NCI-H1694 treated with DMSO at 0.1 percent for 48 hours (cell line): ENCODE results near the gene NAV3.

ENCODE experiments used
- DNase-seq: peaks from one replicate; lab custom pipeline; 2025; lab: John Stamatoyannopoulos, UW

NAV3 gene

DNA sequence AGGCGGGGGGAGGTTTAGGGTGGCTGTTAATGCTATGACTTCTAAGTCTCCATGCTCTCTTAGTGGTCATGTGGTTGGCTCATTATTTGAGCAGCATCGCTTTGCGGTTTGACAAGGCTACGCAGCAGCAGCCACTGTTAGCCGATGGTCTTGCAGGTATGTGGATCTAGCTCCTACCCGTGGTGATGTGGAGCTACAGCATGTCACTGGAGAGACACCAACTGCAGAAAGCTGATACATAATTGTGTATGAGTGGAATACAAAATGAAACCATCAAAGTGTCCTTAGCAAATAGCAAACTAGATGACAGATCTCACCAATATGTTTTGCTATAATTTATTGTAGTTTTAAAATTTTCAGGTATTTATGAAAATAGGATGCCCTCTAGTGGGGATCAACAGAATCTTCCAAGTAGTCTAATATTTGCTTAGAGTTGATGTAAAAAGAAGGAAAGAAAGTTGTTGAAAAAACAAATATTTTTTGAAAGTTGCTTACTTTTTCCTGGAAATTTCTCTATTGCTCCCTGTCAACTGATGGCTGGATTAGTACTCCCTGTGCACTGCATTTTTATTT, 94.9 kb downstream of the NAV3 start:
- DNase-seq = peak; percentile 76

DNA sequence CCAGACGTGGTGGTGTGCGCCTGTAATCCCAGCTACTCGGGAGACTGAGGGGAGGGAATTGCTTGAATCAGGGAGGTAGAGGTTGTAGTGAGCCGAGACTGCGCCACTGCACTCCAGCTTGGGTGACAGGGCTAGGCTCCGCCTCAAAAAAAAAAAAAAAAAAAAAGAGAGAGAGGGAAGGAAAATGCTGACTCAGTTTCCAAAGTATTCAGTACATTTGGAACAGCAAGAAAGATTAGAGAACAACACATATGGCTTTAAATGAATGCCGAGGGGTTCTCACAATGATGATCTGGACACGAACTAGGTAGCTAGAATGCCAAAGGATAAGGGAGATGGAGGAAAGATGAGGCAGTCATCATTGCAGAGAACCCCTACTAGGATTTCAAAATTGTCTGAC, 97.4 kb downstream of the NAV3 start:
- DNase-seq = no peak

DNA sequence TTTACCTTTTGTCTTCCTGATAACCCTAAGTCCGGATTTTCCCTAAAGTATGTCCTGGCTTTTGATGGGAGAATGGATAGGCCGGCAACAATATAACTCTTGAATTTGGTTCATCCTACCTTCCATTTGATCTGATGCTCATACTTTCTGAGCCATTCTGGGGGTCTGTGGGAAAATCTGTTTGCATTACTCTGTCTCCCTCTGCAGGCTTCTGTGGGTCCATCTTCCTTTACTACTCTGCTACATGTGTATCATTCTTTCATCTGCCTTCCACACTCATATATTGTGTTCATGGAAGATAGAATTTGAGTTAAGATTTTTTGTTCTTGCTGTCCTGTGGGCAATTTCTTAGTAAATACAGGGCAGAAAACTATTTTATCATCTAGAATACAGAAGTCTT, 101.5 kb downstream of the NAV3 start:
- no peak for DNase-seq

DNA sequence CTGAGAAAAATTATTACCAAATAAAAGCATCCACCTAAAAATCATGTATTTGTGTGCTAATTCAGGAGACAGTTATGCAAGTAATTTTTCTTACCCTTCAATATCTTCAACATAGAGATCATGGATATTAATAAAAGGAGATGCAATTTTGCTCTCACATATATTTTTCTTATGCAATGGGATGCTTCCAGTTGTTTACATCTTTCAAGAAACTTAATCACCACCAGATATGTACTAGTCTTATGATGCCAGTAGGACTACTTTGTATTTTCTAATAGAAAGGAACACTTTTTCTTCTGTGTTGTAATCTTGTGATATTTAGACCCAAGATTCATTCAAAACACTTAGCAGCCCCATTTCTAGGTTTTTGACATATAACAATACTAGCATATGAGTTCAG, 107.6 kb downstream of the NAV3 start:
- no peak for DNase-seq

DNA sequence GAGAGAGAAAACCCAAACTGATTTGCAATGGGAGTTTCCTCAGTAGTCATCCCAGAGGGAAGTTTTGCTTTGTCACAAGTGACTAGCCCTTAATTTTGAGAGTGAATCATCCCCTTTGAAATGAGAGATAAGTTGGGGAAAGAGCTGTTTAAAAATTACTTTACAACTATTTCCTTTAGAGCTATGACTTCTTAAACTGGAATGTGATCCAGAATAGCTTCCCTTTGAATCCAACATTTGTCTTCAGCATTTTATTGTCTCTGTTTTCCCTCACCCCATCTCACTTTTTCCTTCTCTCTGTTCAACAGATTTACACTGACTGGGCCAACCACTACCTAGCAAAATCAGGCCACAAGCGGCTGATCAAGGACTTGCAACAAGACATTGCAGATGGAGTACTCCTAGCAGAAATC, 109.3 kb downstream of the NAV3 start:
- no peak for DNase-seq

DNA sequence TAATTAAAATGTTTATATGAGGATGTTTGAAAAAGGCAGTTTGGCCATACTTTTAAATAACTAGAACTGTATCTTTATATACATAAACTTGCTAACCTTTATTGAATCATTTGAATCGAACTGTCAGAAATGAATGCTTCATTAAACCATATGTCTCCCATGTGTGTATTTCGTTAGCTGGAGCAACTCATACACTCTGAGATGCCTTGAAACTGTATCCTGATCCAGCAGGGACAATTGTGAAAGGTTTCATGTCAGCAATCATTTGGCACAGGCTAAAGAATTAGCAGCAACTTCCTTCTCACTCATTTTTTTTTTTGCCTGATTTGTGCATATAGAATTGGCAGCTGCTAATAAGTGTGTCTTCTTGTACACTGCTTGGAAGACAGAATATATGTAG, 109.9 kb downstream of the NAV3 start:
- no peak for DNase-seq

DNA sequence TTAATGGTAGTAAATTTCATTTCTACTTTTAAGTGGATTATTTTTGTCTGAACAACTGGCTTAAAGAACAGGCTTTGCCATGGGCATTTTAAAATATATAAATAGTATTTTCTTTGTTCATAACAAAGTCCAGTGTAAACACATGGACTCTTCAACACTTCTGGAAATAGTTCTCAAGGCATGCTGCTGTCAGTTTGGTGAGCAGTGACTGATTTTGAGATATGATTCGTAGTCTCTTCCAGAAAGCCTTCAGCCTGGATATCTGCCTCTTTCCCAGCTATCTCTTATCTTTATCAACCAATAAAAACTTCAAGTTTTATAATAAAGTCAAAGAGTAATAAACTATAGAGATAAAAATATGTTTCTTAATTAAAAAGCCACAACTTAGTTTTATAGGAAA, 110.7 kb downstream of the NAV3 start:
- DNase-seq = no peak

DNA sequence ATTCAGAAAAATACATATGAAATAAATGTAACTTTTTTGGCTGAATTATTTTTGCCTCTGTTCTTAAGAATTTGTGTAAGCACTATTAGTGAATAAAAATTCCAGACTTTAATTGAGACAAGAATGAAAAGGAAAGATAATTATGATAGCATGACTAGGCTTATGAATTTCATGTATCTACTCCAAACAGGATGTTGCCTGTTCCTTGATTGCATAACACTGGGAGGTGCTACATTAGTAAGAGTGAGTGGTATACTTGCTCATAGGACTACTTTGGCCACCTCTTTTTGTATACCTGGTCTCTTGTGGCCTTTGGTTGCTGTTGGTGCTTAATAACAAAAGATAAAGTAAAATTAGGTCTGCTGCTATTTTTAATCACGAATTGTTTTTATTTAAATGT, 112.8 kb downstream of the NAV3 start:
- DNase-seq = no peak

DNA sequence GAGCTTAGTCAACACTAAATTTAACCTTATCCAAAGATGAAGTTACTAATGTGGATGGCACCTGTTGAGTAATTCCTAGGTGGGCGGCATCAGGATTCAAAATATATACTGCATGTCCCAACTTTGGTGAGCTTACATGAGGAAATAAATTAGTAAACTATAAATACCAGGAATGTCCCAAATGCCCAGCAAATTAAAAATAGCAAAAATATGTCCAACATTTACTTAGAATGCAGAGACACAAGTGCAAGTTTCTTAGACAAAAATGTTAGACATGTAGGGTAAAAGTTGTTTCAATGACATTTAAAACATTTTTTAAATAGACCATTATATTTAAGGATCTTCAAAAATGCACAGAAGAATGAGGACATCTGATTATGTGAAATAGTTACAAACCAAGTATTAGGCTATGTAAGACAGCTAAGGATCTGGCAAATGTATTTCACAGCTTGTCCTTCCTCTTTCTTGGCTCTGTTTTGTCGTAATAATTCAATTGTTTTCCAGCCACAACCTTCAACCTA, 115.9 kb downstream of the NAV3 start:
- DNase-seq = no peak

DNA sequence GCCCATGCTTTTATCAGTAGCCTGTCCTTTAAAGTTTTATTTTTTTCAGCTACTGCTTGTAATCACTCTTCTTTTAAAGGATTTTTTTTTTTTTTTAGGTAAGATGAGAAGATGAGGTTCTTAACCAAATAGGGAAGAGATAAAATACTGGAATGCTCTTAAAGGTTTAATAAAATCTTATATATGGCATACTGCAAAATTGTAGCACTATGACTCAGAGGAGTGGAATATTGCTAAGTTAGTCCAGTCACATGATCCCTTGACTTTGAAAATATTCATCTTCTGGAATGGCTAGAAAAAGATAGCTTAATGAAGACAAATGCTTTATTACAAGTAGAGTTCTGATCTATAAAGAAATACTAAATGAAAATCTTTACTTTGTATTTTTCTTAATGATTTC, 116.6 kb downstream of the NAV3 start:
- no peak for DNase-seq

DNA sequence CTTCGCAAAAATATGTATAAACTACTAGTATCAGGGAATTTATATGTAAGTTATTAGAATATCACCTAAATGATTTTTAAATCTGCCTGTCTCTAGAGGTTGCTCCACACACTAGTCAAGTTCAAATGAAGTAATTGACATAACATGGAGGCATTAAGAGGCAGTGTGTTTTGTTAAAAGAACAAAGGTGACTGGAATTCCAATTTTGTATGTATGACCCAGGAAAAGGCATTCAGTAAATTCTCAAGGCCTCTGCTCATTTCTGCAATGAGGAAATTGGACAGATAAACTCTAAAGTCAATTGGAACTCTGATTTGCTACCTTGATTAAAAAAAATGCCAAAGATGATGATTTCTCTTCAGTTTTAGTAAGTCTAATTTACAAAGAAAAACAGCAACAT, 117.1 kb downstream of the NAV3 start:
- DNase-seq = no peak

DNA sequence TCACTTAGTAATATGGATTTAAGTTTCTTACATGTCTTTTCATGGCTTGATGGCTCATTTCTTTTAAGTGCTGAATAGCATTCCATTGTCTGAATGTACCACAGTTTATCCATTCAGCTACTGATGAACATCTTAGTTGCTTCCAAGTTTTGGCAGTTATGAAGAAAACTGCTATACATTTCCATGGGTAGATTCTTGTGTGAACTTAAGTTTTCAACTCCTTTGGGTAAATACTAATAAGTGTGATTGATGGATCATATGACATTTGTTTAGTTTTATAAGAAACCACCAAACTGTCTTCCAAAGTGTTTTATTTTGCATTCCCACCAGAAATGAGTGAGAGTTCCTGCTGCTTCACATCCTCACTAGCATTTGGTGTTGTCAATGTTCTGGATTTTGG, 119.2 kb downstream of the NAV3 start:
- no peak for DNase-seq

DNA sequence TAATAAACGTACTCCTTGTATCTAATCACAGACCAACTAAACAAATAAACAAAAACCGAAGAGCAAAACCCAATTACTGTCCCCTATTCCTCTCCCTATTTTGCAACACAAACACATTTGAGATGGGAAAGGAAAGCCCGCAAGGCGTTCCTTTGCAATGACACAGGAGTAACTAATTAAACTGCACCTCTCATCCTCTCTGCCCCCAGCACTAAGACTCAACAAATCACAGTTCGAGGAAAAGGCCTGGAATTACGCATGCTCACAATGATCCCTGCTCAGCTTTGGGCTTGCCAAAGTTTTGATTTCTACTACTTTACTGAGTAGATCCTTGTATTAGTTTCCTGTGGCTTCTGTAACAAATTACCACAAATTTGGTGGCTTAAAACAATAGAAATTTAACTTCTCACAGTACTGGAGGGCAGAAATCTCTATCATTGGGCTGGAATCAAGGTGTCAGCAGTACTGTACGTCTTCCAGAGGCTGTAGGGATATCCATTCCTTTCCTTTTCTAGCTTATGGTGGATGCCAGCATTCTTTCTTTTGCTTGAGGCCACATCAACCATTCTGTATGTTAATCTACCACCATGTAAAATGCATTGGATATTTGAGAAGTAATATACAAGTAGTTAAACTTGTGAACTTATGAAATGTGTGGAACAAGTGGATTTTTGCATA, 123.0 kb downstream of the NAV3 start:
- DNase-seq = no peak

DNA sequence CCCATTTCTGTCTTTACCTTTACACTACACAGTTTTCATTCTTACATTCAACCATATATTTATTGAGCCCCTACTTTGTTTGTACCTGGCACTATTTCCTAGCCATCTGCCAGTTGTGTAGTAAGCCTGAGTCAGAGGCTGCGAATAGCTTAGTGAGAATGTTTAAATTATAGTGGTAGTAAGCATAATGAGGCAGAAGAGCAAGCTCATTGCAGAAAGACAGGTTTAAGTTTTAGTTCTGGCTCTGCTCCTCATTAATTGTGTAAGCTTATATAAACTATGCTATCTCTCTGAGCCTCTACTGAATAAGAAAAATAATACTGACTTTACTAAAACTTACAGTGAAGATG, 123.5 kb downstream of the NAV3 start:
- peak; percentile 13 for DNase-seq

DNA sequence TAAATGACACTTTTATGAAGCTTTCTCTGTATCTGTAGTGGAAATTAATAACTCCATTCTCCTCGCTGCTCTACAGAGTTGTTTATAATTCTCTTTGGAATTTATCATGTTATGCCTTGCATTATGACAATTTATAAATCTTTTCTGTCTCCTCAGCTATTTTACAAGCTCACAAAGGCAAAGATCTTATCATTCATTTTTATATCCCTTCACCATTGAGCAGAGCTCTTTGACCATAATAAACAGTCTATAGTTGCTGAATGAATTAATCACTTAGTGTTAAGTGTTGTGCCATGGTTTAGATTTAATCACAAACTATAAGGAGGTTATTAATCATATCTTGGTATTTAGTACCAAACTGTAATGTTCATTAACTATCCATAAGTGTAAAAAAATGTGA, 126.4 kb downstream of the NAV3 start:
- no peak for DNase-seq

DNA sequence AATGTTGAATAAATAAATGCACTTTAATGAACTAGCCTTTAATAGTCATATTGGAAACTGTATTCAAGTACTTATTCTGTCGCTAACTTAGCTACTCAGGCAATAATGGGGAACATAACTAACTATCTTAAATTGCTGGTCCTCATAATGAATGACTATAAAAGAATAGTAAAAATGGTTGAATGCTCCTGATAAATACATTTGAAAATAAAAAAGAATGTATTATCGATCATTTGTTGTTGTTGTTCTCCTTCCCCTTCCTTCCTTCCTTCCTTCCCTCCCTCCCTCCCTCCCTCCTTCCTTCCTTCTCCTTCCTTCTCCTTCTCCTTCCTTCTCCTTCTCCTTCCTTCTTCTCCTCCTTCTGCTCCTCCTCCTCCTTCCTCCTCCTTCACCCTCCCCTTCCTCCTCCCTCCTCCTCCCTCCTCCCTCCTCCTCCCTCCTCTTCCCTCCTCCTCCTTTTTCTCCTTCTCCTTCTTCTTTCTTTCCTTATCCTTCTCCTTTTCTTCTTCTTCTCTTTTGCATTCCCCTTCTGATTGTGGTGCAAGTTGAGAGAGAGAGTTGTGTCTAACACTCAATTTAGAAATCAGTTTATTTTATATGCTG, 133.0 kb downstream of the NAV3 start:
- DNase-seq = no peak

DNA sequence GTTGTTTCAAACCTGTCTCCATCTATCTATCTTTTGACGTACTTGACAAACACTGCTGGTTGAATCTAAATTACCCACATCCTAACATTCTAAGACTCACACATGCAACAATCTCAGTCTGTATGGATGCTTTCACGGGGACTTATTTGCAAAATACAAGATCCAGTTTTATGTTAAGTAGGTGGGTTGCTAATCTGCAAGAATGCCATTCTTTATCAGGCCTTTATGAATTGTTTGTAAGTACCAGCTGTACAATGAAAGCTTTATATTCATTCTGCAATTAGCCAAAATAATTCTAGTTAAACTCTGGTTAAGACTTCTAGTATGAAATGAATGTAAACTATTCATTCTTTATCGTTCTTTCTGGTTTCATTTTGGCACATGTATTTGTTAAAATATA, 135.1 kb downstream of the NAV3 start:
- DNase-seq = no peak

DNA sequence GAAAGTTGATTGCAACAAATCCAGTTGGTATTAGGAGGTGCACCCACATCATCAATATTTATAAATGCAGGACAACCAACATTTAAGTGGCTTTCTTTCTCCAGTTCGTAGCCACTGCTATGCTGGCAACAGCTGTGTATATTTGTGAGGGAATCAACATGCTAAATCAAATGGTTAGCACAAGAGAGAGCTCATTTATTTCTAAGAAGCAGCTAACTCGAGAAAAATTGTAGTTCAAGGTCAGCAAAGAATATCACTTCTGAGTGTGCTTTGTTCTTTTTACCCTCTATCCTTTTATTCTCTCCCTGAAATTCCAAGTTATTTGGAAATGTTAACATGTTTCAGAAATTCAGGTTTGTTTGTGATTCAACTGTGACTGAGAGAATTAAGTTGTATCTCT, 137.3 kb downstream of the NAV3 start:
- no peak for DNase-seq

DNA sequence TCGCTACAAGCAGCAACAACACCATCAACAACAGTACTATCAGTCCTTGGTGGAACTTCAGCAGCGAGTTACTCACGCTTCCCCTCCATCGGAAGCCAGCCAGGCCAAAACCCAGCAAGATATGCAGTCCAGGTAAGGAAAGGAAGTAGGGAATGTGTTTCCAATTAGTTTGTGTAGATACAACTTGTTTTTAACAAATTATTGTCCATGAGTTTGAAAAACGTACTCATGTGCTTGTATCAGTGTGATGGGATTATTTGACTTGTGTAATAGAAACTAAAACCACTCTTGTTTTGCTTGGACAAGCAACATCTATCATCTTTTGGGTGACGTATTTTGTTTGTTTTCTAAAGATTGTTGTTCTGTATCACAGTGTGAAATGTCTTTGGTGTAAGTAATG, 137.9 kb downstream of the NAV3 start:
- no peak for DNase-seq

DNA sequence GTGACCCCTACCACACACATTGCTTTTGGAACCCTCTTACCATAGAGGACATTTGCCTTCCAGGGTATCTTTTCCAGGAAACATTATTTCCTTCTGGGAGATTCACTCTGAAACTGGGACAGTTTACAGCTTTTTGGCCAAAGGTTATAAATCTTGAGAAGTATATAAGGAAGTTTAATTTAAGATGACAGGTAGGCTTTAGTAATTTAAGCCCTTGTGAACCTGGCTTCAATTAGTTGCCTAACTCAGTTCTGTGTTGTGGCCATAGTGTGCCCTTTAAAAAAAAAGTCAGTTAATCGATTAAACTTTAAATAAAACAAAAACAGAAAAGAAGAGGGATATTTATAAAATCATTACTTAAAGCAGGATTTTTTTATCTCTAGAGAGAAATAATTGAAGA, 142.9 kb downstream of the NAV3 start:
- DNase-seq = no peak

DNA sequence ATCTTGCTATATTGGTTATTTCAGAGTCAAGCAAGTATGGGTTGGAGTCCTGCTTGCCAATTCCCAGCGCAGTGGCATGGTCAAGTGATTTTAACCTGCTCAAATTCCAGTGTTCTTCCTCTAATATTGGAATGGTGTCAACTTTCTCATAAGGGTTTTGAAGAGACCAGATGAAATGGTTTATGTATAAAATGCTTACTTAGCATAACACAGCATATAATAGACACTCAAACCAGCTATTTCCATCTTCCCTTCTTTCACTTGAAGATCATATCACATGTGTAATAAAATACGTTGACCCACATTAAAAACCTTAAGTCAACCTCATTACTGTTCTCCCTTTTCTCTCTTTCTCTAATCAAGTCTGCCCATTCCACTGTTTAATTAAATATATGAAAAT, 144.0 kb downstream of the NAV3 start:
- no peak for DNase-seq

DNA sequence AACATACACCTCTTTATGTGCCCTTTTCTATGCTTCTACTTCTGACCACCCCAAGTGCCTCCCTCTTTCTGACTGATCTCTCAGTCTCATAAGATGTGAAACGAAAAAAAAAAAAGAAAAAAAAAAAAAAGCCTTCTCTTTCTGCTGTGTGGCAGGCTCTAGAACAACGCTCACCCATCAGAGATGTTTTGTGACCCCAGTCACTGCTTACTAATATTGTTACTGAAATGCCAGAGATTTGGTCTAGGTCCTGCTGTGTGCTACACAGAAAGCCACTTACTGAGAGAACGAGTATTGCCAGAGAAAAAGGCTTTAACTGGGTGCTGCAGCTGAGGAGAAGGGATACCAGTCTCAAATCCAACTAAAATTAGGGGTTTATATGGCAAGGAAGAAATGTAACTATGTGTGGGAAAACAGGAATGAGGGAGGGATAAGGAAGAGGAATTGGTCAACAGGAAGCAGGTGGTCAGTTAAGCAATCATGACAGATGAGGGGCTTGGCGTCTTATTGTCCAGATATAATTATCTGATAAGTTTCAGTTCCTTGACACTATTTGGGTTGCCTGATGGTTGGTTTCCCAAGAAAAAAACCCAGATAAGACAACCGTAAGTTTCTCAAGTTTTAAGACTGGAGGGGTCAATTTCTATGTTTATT, 149.0 kb downstream of the NAV3 start:
- DNase-seq = no peak

DNA sequence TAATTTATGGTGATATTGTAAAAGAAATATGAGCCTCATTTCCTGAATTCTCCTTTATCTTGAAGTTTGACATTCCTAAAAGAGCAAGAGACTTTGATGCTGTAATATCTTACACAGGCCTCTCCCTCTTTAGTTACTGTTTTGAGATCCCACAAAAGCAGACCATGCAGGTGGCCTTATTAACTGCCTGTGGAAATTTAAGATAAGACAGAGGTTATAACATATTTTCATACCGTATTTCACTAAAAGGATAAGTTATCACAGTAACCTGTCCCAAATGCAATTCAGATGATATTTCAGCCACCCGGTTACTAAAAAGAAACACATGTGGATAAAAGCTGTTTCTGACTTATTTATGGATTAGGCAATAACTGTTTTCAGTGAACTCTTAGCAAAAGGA, 150.1 kb downstream of the NAV3 start:
- DNase-seq = no peak
